Ishikawa (cell line): ENCODE measurements around the gene HPD.

ENCODE experiments used
- CEBPB ChIP-seq: IDR thresholded peaks from 2 replicates; pipeline ENCODE4 v1.6.1; 2012
- CREB1 ChIP-seq: IDR thresholded peaks from 2 replicates; pipeline ENCODE4 v1.6.1; 2012; ENCODE audit warnings: low read depth
- EGR1 ChIP-seq: IDR thresholded peaks from 2 replicates; pipeline ENCODE4 v1.6.1; 2012
- EP300 ChIP-seq: IDR thresholded peaks from 2 replicates; pipeline ENCODE4 v1.6.1; 2012; ENCODE audit warnings: borderline replicate concordance
- FOXM1 ChIP-seq: IDR thresholded peaks from 2 replicates; pipeline ENCODE4 v1.6.1; 2012; ENCODE audit warnings: low read depth, borderline replicate concordance
- RAD21 ChIP-seq: IDR thresholded peaks from 2 replicates; pipeline ENCODE4 v1.6.1; 2012; ENCODE audit warnings: low read depth
- TAF1 ChIP-seq: IDR thresholded peaks from 2 replicates; pipeline ENCODE4 v1.6.1; 2012; ENCODE audit warnings: low read depth, mild to moderate bottlenecking
- TEAD4 ChIP-seq: IDR thresholded peaks from 2 replicates; pipeline ENCODE4 v1.6.1; 2012
- YY1 ChIP-seq: IDR thresholded peaks from 2 replicates; pipeline ENCODE4 v1.6.1; 2012; ENCODE audit warnings: low read depth
- TF ChIP-seq, protein P1 (sequence below): IDR thresholded peaks from 2 replicates; pipeline ENCODE4 v1.6.1; 2012; ENCODE audit warnings: low read depth, mild to moderate bottlenecking
- TF ChIP-seq, protein P2 (sequence below): IDR thresholded peaks from 2 replicates; pipeline ENCODE4 v1.6.1; 2012
- TF ChIP-seq, protein P3 (sequence below): IDR thresholded peaks from 2 replicates; pipeline ENCODE4 v1.6.1; 2012

DNA sequence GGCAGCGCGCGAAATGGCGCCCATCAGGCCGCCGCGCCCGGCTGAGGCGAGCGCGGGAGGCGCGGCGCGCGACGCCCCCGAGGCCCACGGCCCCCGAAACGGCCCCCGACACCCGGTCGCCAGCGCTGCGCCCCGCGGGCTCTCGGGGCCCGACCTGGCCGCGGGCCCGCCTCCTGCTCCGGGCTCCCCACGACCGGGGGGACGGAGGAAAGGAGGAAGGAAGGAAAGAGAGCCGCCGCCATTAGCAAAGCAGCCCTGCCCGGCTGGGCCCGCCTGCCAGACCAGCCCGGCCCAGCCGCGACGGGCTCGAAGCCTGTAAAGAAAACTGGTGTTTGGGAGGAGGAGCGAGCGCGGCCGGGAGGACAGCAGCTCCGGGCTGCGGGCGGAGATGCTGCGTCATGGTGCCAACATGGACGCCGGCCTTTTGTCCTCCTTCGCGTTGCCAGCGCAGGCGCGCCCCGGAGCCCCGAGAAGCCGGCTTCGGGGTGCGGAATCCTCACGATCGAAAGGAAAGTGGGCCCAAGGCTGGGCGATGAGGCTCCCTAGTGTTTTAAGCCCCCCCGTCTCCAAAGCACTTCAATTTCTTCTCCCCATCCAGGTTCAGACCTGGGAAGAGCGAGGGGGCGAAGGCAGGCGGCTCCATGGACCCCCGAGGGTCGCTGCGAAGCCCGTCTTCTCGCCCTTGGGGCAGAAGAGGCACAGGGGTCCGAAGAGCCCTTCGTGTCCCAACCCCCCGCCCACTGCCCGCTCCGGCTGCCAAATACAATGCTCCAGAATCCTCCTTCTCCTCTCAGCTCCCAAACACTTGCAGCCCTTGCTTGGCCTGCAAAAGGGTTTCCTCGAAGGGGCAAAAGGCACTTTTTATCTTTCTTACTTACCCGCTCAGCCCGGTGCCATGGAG, 57.7 kb downstream of the HPD start:
- TF ChIP-seq TAF1 (peak; percentile 79; the same call in 1 of the 2 replicates), YY1 (peak; percentile 88), EP300 (0 out of 2 replicates have a peak, but pooled peaks have one; percentile 22), EGR1 (peak; percentile 37; the same call in 1 of the 2 replicates), CREB1 (no peak), CEBPB (no peak), FOXM1 (no peak), RAD21 (no peak), TEAD4 (no peak)
- TF ChIP-seq, protein P1, sequence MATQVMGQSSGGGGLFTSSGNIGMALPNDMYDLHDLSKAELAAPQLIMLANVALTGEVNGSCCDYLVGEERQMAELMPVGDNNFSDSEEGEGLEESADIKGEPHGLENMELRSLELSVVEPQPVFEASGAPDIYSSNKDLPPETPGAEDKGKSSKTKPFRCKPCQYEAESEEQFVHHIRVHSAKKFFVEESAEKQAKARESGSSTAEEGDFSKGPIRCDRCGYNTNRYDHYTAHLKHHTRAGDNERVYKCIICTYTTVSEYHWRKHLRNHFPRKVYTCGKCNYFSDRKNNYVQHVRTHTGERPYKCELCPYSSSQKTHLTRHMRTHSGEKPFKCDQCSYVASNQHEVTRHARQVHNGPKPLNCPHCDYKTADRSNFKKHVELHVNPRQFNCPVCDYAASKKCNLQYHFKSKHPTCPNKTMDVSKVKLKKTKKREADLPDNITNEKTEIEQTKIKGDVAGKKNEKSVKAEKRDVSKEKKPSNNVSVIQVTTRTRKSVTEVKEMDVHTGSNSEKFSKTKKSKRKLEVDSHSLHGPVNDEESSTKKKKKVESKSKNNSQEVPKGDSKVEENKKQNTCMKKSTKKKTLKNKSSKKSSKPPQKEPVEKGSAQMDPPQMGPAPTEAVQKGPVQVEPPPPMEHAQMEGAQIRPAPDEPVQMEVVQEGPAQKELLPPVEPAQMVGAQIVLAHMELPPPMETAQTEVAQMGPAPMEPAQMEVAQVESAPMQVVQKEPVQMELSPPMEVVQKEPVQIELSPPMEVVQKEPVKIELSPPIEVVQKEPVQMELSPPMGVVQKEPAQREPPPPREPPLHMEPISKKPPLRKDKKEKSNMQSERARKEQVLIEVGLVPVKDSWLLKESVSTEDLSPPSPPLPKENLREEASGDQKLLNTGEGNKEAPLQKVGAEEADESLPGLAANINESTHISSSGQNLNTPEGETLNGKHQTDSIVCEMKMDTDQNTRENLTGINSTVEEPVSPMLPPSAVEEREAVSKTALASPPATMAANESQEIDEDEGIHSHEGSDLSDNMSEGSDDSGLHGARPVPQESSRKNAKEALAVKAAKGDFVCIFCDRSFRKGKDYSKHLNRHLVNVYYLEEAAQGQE: no peak
- TF ChIP-seq, protein P2, sequence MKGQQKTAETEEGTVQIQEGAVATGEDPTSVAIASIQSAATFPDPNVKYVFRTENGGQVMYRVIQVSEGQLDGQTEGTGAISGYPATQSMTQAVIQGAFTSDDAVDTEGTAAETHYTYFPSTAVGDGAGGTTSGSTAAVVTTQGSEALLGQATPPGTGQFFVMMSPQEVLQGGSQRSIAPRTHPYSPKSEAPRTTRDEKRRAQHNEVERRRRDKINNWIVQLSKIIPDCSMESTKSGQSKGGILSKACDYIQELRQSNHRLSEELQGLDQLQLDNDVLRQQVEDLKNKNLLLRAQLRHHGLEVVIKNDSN: no peak
- TF ChIP-seq, protein P3, sequence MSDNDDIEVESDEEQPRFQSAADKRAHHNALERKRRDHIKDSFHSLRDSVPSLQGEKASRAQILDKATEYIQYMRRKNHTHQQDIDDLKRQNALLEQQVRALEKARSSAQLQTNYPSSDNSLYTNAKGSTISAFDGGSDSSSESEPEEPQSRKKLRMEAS: no peak
